ENCODE results near the gene CFAP20. TPM values are rescaled to one million over a fixed set of nuclear protein-coding genes. Genes with fewer than 3 reads are reported as not detected.
"Not testable (repeated sequence)": the region's sequence is repeated elsewhere in the genome, so short reads cannot be mapped to it uniquely, and the experiment has no call there.

Gene CFAP20
- total RNA-seq, 4 donors from 2014 or later = 12.5 to 31.2 (median 23.5) TPM

DNA sequence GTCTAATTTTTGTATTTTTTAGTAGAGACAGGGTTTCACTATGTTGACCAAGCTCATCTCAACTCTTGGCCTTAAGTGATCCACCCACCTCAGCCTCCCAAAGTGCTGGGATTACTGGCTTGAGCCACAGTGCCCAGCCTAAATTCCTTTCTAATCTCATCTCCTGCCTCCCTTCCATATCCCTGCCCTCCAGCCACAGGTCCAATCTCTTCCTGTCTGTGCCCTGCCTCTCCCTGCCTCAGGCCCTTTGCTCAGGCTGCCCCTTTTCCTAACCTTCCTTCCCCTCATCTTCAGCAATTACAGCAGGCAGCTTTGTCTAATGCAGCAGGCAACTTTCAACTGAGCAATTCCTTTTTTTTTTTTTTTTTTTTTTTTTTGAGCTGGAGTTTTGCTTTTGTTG, 46.8 kb downstream of the CFAP20 start:
- no peak overlapping the region for H3K4me3 ChIP-seq
- no peak for TF ChIP-seq POLR2AphosphoS5 (IDR thresholded peaks at IDR 0.05)
- TF ChIP-seq POLR2A (IDR thresholded peaks at IDR 0.05; ENCODE audit: low read depth) = no peak
- no peak for TF ChIP-seq EP300 (IDR thresholded peaks at IDR 0.05)
- TF ChIP-seq, protein P1, sequence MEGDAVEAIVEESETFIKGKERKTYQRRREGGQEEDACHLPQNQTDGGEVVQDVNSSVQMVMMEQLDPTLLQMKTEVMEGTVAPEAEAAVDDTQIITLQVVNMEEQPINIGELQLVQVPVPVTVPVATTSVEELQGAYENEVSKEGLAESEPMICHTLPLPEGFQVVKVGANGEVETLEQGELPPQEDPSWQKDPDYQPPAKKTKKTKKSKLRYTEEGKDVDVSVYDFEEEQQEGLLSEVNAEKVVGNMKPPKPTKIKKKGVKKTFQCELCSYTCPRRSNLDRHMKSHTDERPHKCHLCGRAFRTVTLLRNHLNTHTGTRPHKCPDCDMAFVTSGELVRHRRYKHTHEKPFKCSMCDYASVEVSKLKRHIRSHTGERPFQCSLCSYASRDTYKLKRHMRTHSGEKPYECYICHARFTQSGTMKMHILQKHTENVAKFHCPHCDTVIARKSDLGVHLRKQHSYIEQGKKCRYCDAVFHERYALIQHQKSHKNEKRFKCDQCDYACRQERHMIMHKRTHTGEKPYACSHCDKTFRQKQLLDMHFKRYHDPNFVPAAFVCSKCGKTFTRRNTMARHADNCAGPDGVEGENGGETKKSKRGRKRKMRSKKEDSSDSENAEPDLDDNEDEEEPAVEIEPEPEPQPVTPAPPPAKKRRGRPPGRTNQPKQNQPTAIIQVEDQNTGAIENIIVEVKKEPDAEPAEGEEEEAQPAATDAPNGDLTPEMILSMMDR (IDR thresholded peaks at IDR 0.05) = no peak
- H3K27me3 ChIP-seq = no peaks in the 10 kb centered on the region
- H3K4me1 ChIP-seq = peaks cover 0 to 13% (median 5%) of the 10 kb centered on the region in 4 donors
- intact Hi-C loops (cut with DNase I) = no loop called here
- no peak for DNase-seq (ENCODE audit: extremely low spot score)
- H3K36me3 ChIP-seq = no peaks in the 10 kb centered on the region
- no peaks in the 10 kb centered on the region for H3K9me3 ChIP-seq
- H3K27ac ChIP-seq (replicated peaks in 1 of 4) = no peak overlapping the region

DNA sequence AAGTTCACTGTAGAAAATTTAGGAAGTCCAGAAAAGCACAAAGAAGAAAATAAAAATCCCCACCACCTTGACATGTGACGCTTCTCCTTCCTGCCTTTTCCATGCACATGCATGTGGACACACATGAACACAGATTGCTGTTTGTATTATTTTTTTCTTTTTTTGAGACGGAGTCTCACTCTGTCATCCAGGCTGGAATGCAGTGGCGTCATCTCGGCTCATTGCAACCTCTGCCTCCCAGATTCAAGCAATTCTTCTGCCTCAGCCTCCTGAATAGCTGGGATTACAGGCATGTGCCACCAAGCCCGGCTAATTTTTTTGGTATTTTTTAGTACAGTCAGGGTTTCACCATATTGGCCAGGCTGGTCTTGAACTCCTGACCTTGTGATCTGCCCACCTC, 48.5 kb downstream of the CFAP20 start:
- DNase-seq (ENCODE audit: extremely low spot score); H3K27me3 ChIP-seq; H3K27ac ChIP-seq (replicated peaks in 1 of 4); intact Hi-C loops (cut with DNase I); H3K9me3 ChIP-seq; H3K4me3 ChIP-seq; H3K36me3 ChIP-seq: not testable (repeated sequence)
- H3K4me1 ChIP-seq = peaks cover 0 to 13% (median 5%) of the 10 kb centered on the region in 4 donors
- WGBS = 89% methylated on average over 5 of the region's 5 CpGs

DNA sequence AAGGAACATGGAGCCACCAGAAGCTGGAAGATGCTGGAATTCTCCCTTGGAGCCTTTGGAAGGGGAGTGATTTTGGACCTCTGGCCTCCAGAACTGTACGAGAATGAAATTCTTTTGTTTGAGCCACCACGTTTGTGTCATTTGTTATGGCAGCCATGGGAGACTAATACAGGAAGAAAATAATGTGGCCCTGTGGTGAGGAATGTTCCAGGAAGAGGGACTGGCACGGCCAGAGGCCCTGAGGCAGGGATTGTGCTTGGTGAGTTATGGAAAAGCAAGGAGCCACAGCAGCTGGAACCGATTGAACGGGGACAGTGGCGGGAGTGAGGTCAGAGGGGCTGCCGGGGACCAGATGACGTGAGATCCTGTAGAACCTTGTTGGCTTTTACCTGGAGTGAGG, 51.4 kb downstream of the CFAP20 start:
- H3K9me3 ChIP-seq = peaks cover 0 to 8% (median 4%) of the 10 kb centered on the region in 4 donors
- intact Hi-C loops (cut with DNase I) = no loop called here
- TF ChIP-seq, protein P1 (IDR thresholded peaks at IDR 0.05) = no peak
- TF ChIP-seq EP300 (IDR thresholded peaks at IDR 0.05) (no peak), POLR2A (IDR thresholded peaks at IDR 0.05; ENCODE audit: low read depth) (no peak), POLR2AphosphoS5 (IDR thresholded peaks at IDR 0.05) (no peak)
- H3K4me1 ChIP-seq = peaks cover 0 to 13% (median 5%) of the 10 kb centered on the region in 4 donors
- no peak overlapping the region for H3K4me3 ChIP-seq
- no peaks in the 10 kb centered on the region for H3K27me3 ChIP-seq
- 74% methylated on average over 8 of the region's 8 CpGs for WGBS
- no peak overlapping the region for H3K27ac ChIP-seq (replicated peaks in 1 of 4)
- DNase-seq (ENCODE audit: extremely low spot score) = no peak
- no peaks in the 10 kb centered on the region for H3K36me3 ChIP-seq

DNA sequence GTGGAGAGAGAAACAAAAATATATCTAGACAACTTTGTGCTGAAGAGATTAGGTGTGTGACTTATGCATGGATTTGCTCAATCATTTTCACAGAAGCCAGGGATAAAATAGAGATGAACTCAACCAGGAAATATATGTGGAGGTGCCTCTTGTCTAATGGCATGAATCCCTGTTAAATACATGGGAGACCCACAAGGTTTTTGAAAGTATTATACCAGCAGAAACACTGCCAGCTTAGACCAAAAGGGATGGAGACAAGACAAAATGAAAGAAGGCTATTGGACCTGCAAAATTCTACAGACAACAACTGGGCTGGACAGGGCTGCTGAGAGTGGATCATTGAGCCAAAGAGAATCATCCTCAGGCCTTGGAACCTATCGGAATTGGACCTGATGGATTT, 52.7 kb downstream of the CFAP20 start:
- H3K4me1 ChIP-seq = peaks cover 0 to 8% (median 5%) of the 10 kb centered on the region in 4 donors
- TF ChIP-seq POLR2AphosphoS5 (IDR thresholded peaks at IDR 0.05) (no peak), EP300 (IDR thresholded peaks at IDR 0.05) (no peak), POLR2A (IDR thresholded peaks at IDR 0.05; ENCODE audit: low read depth) (no peak)
- TF ChIP-seq, protein P1 (IDR thresholded peaks at IDR 0.05) = no peak
- H3K36me3 ChIP-seq = no peaks in the 10 kb centered on the region
- no peak overlapping the region for H3K27ac ChIP-seq (replicated peaks in 1 of 4)
- H3K27me3 ChIP-seq = no peaks in the 10 kb centered on the region
- intact Hi-C loops (cut with DNase I) = no loop called here
- DNase-seq (ENCODE audit: extremely low spot score) = no peak
- H3K4me3 ChIP-seq = no peak overlapping the region
- peaks cover 0 to 8% (median 4%) of the 10 kb centered on the region in 4 donors for H3K9me3 ChIP-seq
- WGBS = 96% methylated on average over 1 of the region's 1 CpG

DNA sequence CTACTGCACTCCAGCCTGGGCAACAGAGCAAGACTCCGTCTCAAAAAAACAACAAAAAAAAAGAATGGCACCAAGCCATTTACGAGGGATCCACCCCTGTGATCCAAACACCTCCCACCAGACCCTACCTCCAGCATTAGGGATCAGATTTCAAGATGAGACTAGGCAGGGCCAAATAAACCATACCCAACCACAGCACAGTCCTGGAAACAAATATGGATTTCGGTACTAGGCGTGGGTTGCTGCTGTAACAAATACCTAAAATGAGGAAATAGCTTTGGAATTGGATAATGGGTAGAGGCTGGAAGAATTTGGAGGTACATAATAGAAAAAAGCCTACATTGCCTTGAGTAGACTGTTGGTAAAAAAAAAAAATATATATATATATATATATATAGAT, 54.5 kb downstream of the CFAP20 start:
- WGBS = 88% methylated on average over 4 of the region's 4 CpGs
- intact Hi-C loops (cut with DNase I) = no loop called here
- no peak for DNase-seq (ENCODE audit: extremely low spot score)
- no peak overlapping the region for H3K4me3 ChIP-seq
- no peaks in the 10 kb centered on the region for H3K4me1 ChIP-seq
- H3K9me3 ChIP-seq = peaks cover 0 to 8% (median 4%) of the 10 kb centered on the region in 4 donors
- no peaks in the 10 kb centered on the region for H3K36me3 ChIP-seq
- TF ChIP-seq POLR2AphosphoS5 (IDR thresholded peaks at IDR 0.05) (no peak), POLR2A (IDR thresholded peaks at IDR 0.05; ENCODE audit: low read depth) (no peak), EP300 (IDR thresholded peaks at IDR 0.05) (no peak)
- TF ChIP-seq, protein P1 (IDR thresholded peaks at IDR 0.05) = no peak
- no peak overlapping the region for H3K27ac ChIP-seq (replicated peaks in 1 of 4)
- no peaks in the 10 kb centered on the region for H3K27me3 ChIP-seq

DNA sequence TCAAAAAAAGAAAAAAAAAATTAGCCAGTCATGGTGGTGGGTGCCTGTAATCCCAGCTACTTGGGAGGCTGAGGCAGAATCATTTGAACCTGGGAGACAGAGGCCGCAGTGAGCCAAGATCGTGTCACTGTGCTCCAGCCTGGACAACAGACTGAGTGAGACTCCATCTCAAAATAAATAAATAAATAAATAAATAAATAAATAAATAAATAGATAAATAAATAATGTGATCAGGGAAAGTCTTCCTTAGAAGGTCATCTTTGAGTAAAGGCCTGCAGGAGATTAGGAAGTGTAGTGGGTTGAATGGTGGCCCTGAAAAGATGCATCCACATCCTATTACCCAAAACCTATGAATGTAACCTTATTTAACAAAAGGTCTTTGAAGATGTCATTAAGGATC, 56.1 kb downstream of the CFAP20 start:
- H3K4me1 ChIP-seq; intact Hi-C loops (cut with DNase I); DNase-seq (ENCODE audit: extremely low spot score); H3K27me3 ChIP-seq; H3K9me3 ChIP-seq; H3K4me3 ChIP-seq; H3K36me3 ChIP-seq; H3K27ac ChIP-seq (replicated peaks in 1 of 4): not testable (repeated sequence)
- 98% methylated on average over 2 of the region's 2 CpGs for WGBS

DNA sequence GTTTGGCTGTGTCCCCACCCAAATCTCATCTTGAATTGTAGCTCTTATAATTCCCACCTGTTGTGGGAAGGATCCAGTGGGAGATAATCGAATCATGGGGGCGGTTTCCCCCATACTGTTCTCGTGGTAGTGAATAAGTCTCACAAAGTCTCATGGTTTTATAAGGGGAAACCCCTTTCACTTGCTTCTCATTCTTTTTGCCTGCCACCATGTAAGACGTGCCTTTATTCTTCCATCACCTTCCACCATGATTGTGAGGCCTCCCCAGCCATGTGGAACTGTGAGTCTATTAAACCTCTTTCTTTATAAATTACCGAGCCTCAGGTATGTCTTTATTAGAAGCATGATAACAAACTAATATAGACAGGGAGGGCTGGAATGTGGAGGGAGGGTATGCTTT, 57.0 kb downstream of the CFAP20 start:
- intact Hi-C loops (cut with DNase I); DNase-seq (ENCODE audit: extremely low spot score); H3K27ac ChIP-seq (replicated peaks in 1 of 4); H3K4me3 ChIP-seq; H3K27me3 ChIP-seq; H3K9me3 ChIP-seq; H3K4me1 ChIP-seq; H3K36me3 ChIP-seq: not testable (repeated sequence)
- WGBS = 98% methylated on average over 5 of the region's 5 CpGs

Measured in esophagus muscularis mucosa (tissue), 4 donors.